Karpas-422 (cell line): ENCODE results near the gene ANXA8. TPM values are rescaled to one million over a fixed set of nuclear protein-coding genes. Genes with fewer than 3 reads are reported as not detected.
"Not testable (repeated sequence)": the region's sequence is repeated elsewhere in the genome, so short reads cannot be mapped to it uniquely, and the experiment has no call there.

Experiments used
- DNase-seq: peaks from one replicate; pipeline ENCODE4 v3.0.0-alpha.2; 2015
- H2AFZ ChIP-seq: fragments of 200-600 bp; sonication (generic); 2 replicates; pipeline ENCODE4 v1.6.1; 2014; ENCODE audit warnings: antibody characterized with exemption, low read length, mixed read lengths
- H3K27ac ChIP-seq: fragments of 200-600 bp; sonication (generic); 2 replicates; pipeline ENCODE4 v1.5.1; 2014; ENCODE audit warnings: mild to moderate bottlenecking, low read length, moderate library complexity
- H3K27me3 ChIP-seq: fragments of 200-600 bp; sonication (generic); 2 replicates; pipeline ENCODE4 v1.6.1; 2014; ENCODE audit warnings: low read length, mixed read lengths
- H3K36me3 ChIP-seq: fragments of 200-600 bp; sonication (generic); 2 replicates; pipeline ENCODE4 v1.6.1; 2014; ENCODE audit warnings: low read length, mixed read lengths; ENCODE audit not compliant: insufficient read depth
- H3K4me1 ChIP-seq: fragments of 200-600 bp; sonication (generic); 2 replicates; pipeline ENCODE4 v1.6.1; 2014; ENCODE audit warnings: mild to moderate bottlenecking, low read length, mixed read lengths
- H3K4me2 ChIP-seq: fragments of 200-600 bp; sonication (generic); 2 replicates; pipeline ENCODE4 v1.6.1; 2014; ENCODE audit warnings: low read length, low read depth, mild to moderate bottlenecking; ENCODE audit not compliant: poor library complexity, severe bottlenecking
- H3K4me3 ChIP-seq: fragments of 200-600 bp; sonication (generic); 2 replicates; pipeline ENCODE4 v1.5.1; 2014; ENCODE audit warnings: mild to moderate bottlenecking, antibody characterized with exemption, low read length, mixed read lengths
- H3K79me2 ChIP-seq: fragments of 200-600 bp; sonication (generic); 2 replicates; pipeline ENCODE4 v1.6.1; 2014; ENCODE audit warnings: mild to moderate bottlenecking, low read length, mixed read lengths
- H3K9ac ChIP-seq: fragments of 200-600 bp; sonication (generic); 2 replicates; pipeline ENCODE4 v1.6.0; 2014; ENCODE audit warnings: low read length
- H3K9me2 ChIP-seq: fragments of 200-600 bp; sonication (generic), shearing (Covaris generic); replicated peaks from 2 replicates; pipeline ENCODE4 v1.6.0; 2014; ENCODE audit warnings: mild to moderate bottlenecking, low read length, moderate library complexity; ENCODE audit not compliant: insufficient read depth
- H3K9me3 ChIP-seq: fragments of 300-700, 200-600 bp; sonication (generic); 2 replicates; pipeline ENCODE4 v1.6.1; 2014; ENCODE audit warnings: low read length, mixed read lengths
- H4K20me1 ChIP-seq: fragments of 200-600 bp; sonication (generic); 2 replicates; pipeline ENCODE4 v1.6.1; 2014; ENCODE audit warnings: mild to moderate bottlenecking, antibody characterized with exemption, low read length, low read depth; ENCODE audit not compliant: insufficient read depth
- total RNA-seq: library from RNA; depleted of rRNA; stranded (reverse); fragments of >200 nt; shearing (Covaris generic); gene quantifications from 2 replicates; pipeline ENCODE4 v1.2.3, GENCODE V29; 2014; ENCODE audit warnings: low replicate concordance

ANXA8 gene
- total RNA-seq, 1 experiment from 2014 or later: not detected

GRCh38 chr10:47482367-47482766, 1.5 kb downstream of the ANXA8 start:
- H3K4me3 ChIP-seq, H3K9ac ChIP-seq, H4K20me1 ChIP-seq, H3K4me1 ChIP-seq, DNase-seq, H3K27me3 ChIP-seq, H3K36me3 ChIP-seq, H3K79me2 ChIP-seq, H3K4me2 ChIP-seq, H3K9me3 ChIP-seq, H3K9me2 ChIP-seq, H3K27ac ChIP-seq, H2AFZ ChIP-seq: not testable (repeated sequence)

DNA sequence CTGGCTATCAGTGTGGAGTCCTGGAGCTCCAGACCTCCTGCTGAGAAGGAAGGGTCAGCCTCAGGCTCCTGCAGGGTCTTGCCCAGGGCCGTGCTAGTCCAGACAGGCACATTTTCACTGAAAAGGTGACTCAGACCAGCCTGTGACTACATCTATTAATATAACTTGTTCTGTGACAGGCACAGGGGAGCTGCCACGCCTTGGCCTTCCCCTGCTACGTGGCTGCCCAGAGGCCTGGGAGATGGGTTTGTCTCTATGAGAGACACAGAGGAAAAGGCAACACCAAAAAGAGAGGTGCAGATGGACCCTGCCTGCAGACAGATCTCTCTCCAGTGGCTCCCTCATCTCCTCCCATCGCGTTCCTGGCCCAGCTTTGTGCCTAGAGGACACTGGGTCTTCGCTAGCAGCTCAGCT, 2.1 kb downstream of the ANXA8 start:
- not testable (repeated sequence) for H4K20me1 ChIP-seq, H3K4me3 ChIP-seq, H2AFZ ChIP-seq, DNase-seq, H3K36me3 ChIP-seq, H3K4me1 ChIP-seq, H3K27me3 ChIP-seq, H3K79me2 ChIP-seq, H3K9ac ChIP-seq, H3K9me3 ChIP-seq, H3K9me2 ChIP-seq, H3K27ac ChIP-seq, H3K4me2 ChIP-seq

- H3K4me2 ChIP-seq, H3K36me3 ChIP-seq, H3K9ac ChIP-seq, H3K27me3 ChIP-seq, H4K20me1 ChIP-seq, H3K79me2 ChIP-seq, H3K4me3 ChIP-seq, DNase-seq, H3K9me3 ChIP-seq, H3K9me2 ChIP-seq, H2AFZ ChIP-seq, H3K27ac ChIP-seq, H3K4me1 ChIP-seq: not testable (repeated sequence)
Measured at GRCh38 chr10:47481182-47481766, 2.6 kb downstream of the ANXA8 start.

GRCh38 chr10:47480133-47480532, 3.8 kb downstream of the ANXA8 start:
- H3K36me3 ChIP-seq, H3K27me3 ChIP-seq, H3K4me2 ChIP-seq, H2AFZ ChIP-seq, DNase-seq, H3K4me3 ChIP-seq, H4K20me1 ChIP-seq, H3K9me3 ChIP-seq, H3K79me2 ChIP-seq, H3K9me2 ChIP-seq, H3K9ac ChIP-seq, H3K4me1 ChIP-seq, H3K27ac ChIP-seq: not testable (repeated sequence)

GRCh38 chr10:47478114-47478513, 5.8 kb downstream of the ANXA8 start:
- DNase-seq, H3K4me1 ChIP-seq, H3K4me2 ChIP-seq, H3K9ac ChIP-seq, H4K20me1 ChIP-seq, H3K9me3 ChIP-seq, H3K27ac ChIP-seq, H3K36me3 ChIP-seq, H3K9me2 ChIP-seq, H2AFZ ChIP-seq, H3K4me3 ChIP-seq, H3K27me3 ChIP-seq, H3K79me2 ChIP-seq: not testable (repeated sequence)

- H3K36me3 ChIP-seq, H3K4me1 ChIP-seq, H2AFZ ChIP-seq, H3K4me3 ChIP-seq, H3K9me2 ChIP-seq, H3K27ac ChIP-seq, H3K79me2 ChIP-seq, H3K4me2 ChIP-seq, DNase-seq, H3K9ac ChIP-seq, H4K20me1 ChIP-seq, H3K27me3 ChIP-seq, H3K9me3 ChIP-seq: not testable (repeated sequence)
Measured at GRCh38 chr10:47477078-47477477, 6.8 kb downstream of the ANXA8 start.

DNA sequence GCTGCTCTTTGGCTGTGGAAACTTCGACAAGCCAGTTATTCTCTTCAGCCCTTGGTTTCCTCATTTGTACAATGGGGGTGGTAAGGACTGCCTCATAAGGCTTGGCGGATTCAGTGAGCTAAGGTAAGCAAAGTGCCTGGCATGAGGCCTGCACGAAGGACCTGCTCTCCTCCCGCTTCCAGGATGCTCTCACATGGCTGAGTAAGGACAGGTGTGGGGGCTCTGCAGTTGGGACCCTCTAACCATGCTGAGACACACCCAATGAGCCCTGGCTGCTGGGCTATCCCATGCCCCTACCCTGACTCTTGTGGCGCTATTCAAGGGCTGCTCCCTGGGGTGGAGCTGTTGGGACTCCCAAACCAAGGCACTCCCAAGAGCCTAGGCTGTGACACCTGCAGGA, 8.8 kb downstream of the ANXA8 start:
- not testable (repeated sequence) for DNase-seq, H3K27ac ChIP-seq, H2AFZ ChIP-seq, H3K79me2 ChIP-seq, H3K9me3 ChIP-seq, H3K4me2 ChIP-seq, H3K9ac ChIP-seq, H3K27me3 ChIP-seq, H3K36me3 ChIP-seq, H4K20me1 ChIP-seq, H3K4me3 ChIP-seq, H3K9me2 ChIP-seq, H3K4me1 ChIP-seq

- H3K36me3 ChIP-seq, H3K9me2 ChIP-seq, H3K27ac ChIP-seq, H3K9me3 ChIP-seq, H2AFZ ChIP-seq, H3K79me2 ChIP-seq, H3K9ac ChIP-seq, H3K4me2 ChIP-seq, H3K27me3 ChIP-seq, H4K20me1 ChIP-seq, H3K4me3 ChIP-seq, H3K4me1 ChIP-seq, DNase-seq: not testable (repeated sequence)
Measured at GRCh38 chr10:47473516-47473915, 10.4 kb downstream of the ANXA8 start.

GRCh38 chr10:47472647-47473046, 11.3 kb downstream of the ANXA8 start:
- not testable (repeated sequence) for H3K36me3 ChIP-seq, H3K4me2 ChIP-seq, H4K20me1 ChIP-seq, H3K4me1 ChIP-seq, DNase-seq, H3K9me2 ChIP-seq, H3K9ac ChIP-seq, H3K79me2 ChIP-seq, H3K27me3 ChIP-seq, H2AFZ ChIP-seq, H3K4me3 ChIP-seq, H3K27ac ChIP-seq, H3K9me3 ChIP-seq
